Hippocampal formation (tissue), 2 donors: ENCODE results near the gene FBXO46.
A peak's percentile ranks its signal among the peaks of the same experiment; 100 is the strongest.

Experiments used
- DNase-seq, 2 donors: peaks; one replicate each; lab custom pipeline; 2025; lab: John Stamatoyannopoulos, UW

Gene FBXO46

GRCh38 chr19:45730368-45731288 lies at the start of gene FBXO46:
FBXO46 (minus strand) TSS chr19:45730896; CDS start chr19:45713495, 17,401 bp downstream.
- DNase-seq: peak; percentile 98 to 99

- no peak for DNase-seq
These were observed 49.4 kb upstream of the FBXO46 start for GRCh38 chr19:45780146-45780447.

- no peak for DNase-seq
These were observed 48.8 kb upstream of the FBXO46 start for GRCh38 chr19:45779231-45780145.

GRCh38 chr19:45778010-45778661 lies 47.4 kb upstream of the FBXO46 start:
- DNase-seq: no peak

GRCh38 chr19:45777395-45777961 lies 46.8 kb upstream of the FBXO46 start:
- DNase-seq: no peak

GRCh38 chr19:45774765-45775164 lies 44.1 kb upstream of the FBXO46 start:
- no peak for DNase-seq

- no peak for DNase-seq
These were observed 42.7 kb upstream of the FBXO46 start for GRCh38 chr19:45773384-45773783.

GRCh38 chr19:45772912-45773311 lies 42.2 kb upstream of the FBXO46 start:
- DNase-seq: no peak

GRCh38 chr19:45772130-45772840 lies 41.6 kb upstream of the FBXO46 start:
- DNase-seq: no peak

GRCh38 chr19:45771311-45771933 lies 40.7 kb upstream of the FBXO46 start:
- no peak for DNase-seq

GRCh38 chr19:45770192-45771101 lies 39.8 kb upstream of the FBXO46 start:
- DNase-seq: peak; percentile 83 to 91

GRCh38 chr19:45769821-45770191 lies 39.1 kb upstream of the FBXO46 start:
- peak in 1 of 2 donors; percentile 51 for DNase-seq

- DNase-seq: peak; percentile 93
These were observed 38.5 kb upstream of the FBXO46 start, which contains the start of gene SIX5 for GRCh38 chr19:45768984-45769782. SIX5 (minus strand) TSS chr19:45769252; CDS start chr19:45768844, 408 bp downstream.

- no peak for DNase-seq
These were observed 37.9 kb upstream of the FBXO46 start for GRCh38 chr19:45768655-45768983.

GRCh38 chr19:45767881-45768654 lies 37.4 kb upstream of the FBXO46 start:
- DNase-seq: peak in 1 of 2 donors; percentile 5

GRCh38 chr19:45767410-45767880 lies 36.7 kb upstream of the FBXO46 start:
- DNase-seq: no peak

- no peak for DNase-seq
These were observed 36.2 kb upstream of the FBXO46 start for GRCh38 chr19:45766869-45767346.
